Right lobe of liver (tissue), 6 donors: ENCODE measurements around the gene BET1L. TPM values are rescaled to one million over a fixed set of nuclear protein-coding genes. Genes with fewer than 3 reads are reported as not detected.

Experiments
- ATAC-seq, 4 donors: fragments of 200-7000 bp; cut with Tn5 transposase; one replicate each; pipeline ENCODE4 v1.9.1; 2020; ENCODE audit warnings: mild to moderate bottlenecking in 4 of 4, moderate library complexity in 4 of 4
- DNase-seq, 3 donors: peaks; one replicate each; pipeline ENCODE4 v3.0.0-alpha.2; 2020
- H3K27ac ChIP-seq, 3 donors: fragments of 200-600 bp; one replicate each; pipeline ENCODE4 v1.8.0; 2022
- H3K27me3 ChIP-seq, 2 donors: fragments of 200-600 bp; one replicate each; pipeline ENCODE4 v1.8.0; 2022
- H3K36me3 ChIP-seq, 4 donors: fragments of 200-600 bp; sonication (generic) in 1 of 4; one replicate each; pipeline versions ENCODE4 v1.5.1 to v1.8.0; 2017 to 2022; ENCODE audit warnings: control low read depth in 1 of 4
- H3K4me1 ChIP-seq, 4 donors: fragments of 200-600 bp; sonication (generic) in 1 of 4; one replicate each; pipeline versions ENCODE4 v1.5.1 to v1.8.0; 2017 to 2022; ENCODE audit warnings: control low read depth in 1 of 4
- H3K4me3 ChIP-seq, 3 donors: fragments of 200-600 bp; one replicate each; pipeline ENCODE4 v1.8.0; 2022
- H3K9me3 ChIP-seq, 4 donors: fragments of 200-600 bp; sonication (generic) in 1 of 4; one replicate each; pipeline versions ENCODE4 v1.5.1 to v1.8.0; 2017 to 2022; ENCODE audit warnings: control low read depth in 1 of 4
- CTCF ChIP-seq, 4 donors: fragments of 200-600 bp in 3 of 4; fragments of 450-650 bp in 1 of 4; IDR thresholded peaks; one replicate each; pipeline versions ENCODE4 v1.5.1 to v1.8.0; 2016 to 2022; ENCODE audit warnings: antibody characterized with exemption in 4 of 4, mild to moderate bottlenecking in 2 of 4
- POLR2A ChIP-seq: fragments of 450-650 bp; IDR thresholded peaks from one replicate; pipeline ENCODE4 v1.6.1; 2017; ENCODE audit warnings: antibody characterized with exemption, mild to moderate bottlenecking
- WGBS: methylation state at CpG from one replicate; pipeline ENCODE4 v1.1.6; 2018; ENCODE audit warnings: low coverage, low lambda C conversion rate; ENCODE audit not compliant: insufficient coverage; ENCODE audit errors: missing lambda C conversion rate; 5-methylcytosine and 5-hydroxymethylcytosine counted together
- intact Hi-C, 2 donors: fragments of 100-400 bp; cut with DNase I; formaldehyde crosslinking; loops; one replicate each; pipeline versions ENCODE4 v1.11.2 to v1.14.1; 2022
- total RNA-seq, 6 experiments: library from RNA; depleted of rRNA in 2 of 6; stranded (reverse); fragments of >200 nt in 2 of 6; fragmentation: NEBNext Ultra II Directional in 3 of 6; extraction: Animal tissue kit (Norgen Biotek cat#: 25700) in 3 of 6; gene quantifications; one replicate each; pipeline versions ENCODE4 v1.1.0 to v1.2.4, GENCODE V29; 2016 to 2023
- donor health status: DM: no; HTN: yes; CAD: no.
- donor health status: DM: no; HTN: no; CAD: no.
- donor health status: DM: no; HTN: no; CAD: no.
- donor health status: DM: no; HTN: yes; CAD: no.
- donor health status: DM: no; HTN: yes; CAD: no.

Gene BET1L
- total RNA-seq, 6 experiments from 2014 or later = 17.2 to 28.9 (median 24.8) TPM

GRCh38 chr11:235609-235996, 28.4 kb upstream of the BET1L start:
- peak overlapping the region; percentile 56 to 80 (median 64) for H3K27ac ChIP-seq
- H3K9me3 ChIP-seq = no peaks in the 10 kb centered on the region
- DNase-seq = no peak
- peaks cover 0 to 16% (median 7%) of the 10 kb centered on the region in 4 donors for H3K4me1 ChIP-seq
- peaks cover 0 to 6% (median 0%) of the 10 kb centered on the region in 4 donors for H3K36me3 ChIP-seq
- TF ChIP-seq CTCF (IDR thresholded peaks at IDR 0.05) = no peak
- TF ChIP-seq POLR2A = no peak
- H3K4me3 ChIP-seq = peak overlapping the region; percentile 84 to 95 (median 95)
- under 1% methylated on average over 13 of the region's 13 CpGs for WGBS
- ATAC-seq = peak in 1 of 4 donors; percentile 4
- H3K27me3 ChIP-seq = no peaks in the 10 kb centered on the region
- intact Hi-C loops = no loop called here

GRCh38 chr11:235180-235579, 28.0 kb upstream of the BET1L start:
- no peaks in the 10 kb centered on the region for H3K27me3 ChIP-seq
- no peak overlapping the region for H3K27ac ChIP-seq
- H3K4me1 ChIP-seq = peaks cover 0 to 16% (median 7%) of the 10 kb centered on the region in 4 donors
- H3K9me3 ChIP-seq = no peaks in the 10 kb centered on the region
- intact Hi-C loops = no loop called here
- 73% methylated on average over 8 of the region's 8 CpGs for WGBS
- peaks cover 0 to 6% (median 0%) of the 10 kb centered on the region in 4 donors for H3K36me3 ChIP-seq
- ATAC-seq = no peak
- H3K4me3 ChIP-seq = peak overlapping the region in 2 of 3 donors; percentile 95
- TF ChIP-seq CTCF (IDR thresholded peaks at IDR 0.05) = no peak
- DNase-seq = peak in 1 of 3 donors; percentile 37

GRCh38 chr11:232783-233565, 25.8 kb upstream of the BET1L start:
- no peak overlapping the region for H3K4me3 ChIP-seq
- WGBS = 85% methylated on average over 17 of the region's 20 CpGs
- intact Hi-C loops = no loop called here
- no peak overlapping the region for H3K27ac ChIP-seq
- H3K36me3 ChIP-seq = no peaks in the 10 kb centered on the region
- DNase-seq (peak in 1 of 3 donors; percentile 41), ATAC-seq (no peak)
- H3K4me1 ChIP-seq = peaks cover 0 to 11% (median 3%) of the 10 kb centered on the region in 4 donors
- no peak for TF ChIP-seq POLR2A
- TF ChIP-seq CTCF (IDR thresholded peaks at IDR 0.05) = no peak
- no peaks in the 10 kb centered on the region for H3K27me3 ChIP-seq
- H3K9me3 ChIP-seq = no peaks in the 10 kb centered on the region

- DNase-seq (no peak), ATAC-seq (no peak)
- 93% methylated on average over 3 of the region's 10 CpGs for WGBS
- H3K36me3 ChIP-seq = no peaks in the 10 kb centered on the region
- TF ChIP-seq CTCF (IDR thresholded peaks at IDR 0.05) (no peak), POLR2A (no peak)
- H3K27ac ChIP-seq = no peak overlapping the region
- no peaks in the 10 kb centered on the region for H3K9me3 ChIP-seq
- H3K4me1 ChIP-seq = peaks cover 0 to 3% (median 0%) of the 10 kb centered on the region in 4 donors
- intact Hi-C loops = no loop called here
- H3K4me3 ChIP-seq = no peak overlapping the region
- no peaks in the 10 kb centered on the region for H3K27me3 ChIP-seq
These were observed 23.2 kb upstream of the BET1L start for GRCh38 chr11:230431-230830.
